GM15510 (cell line): ENCODE data around the gene TRIM47.

Experiments used
- POLR2A ChIP-seq: IDR thresholded peaks from 3 replicates; pipeline ENCODE4 v1.6.1; 2011; ENCODE audit warnings: borderline replicate concordance; ENCODE audit not compliant: insufficient read length; ENCODE audit errors: extremely low read depth

Gene TRIM47, protein sequence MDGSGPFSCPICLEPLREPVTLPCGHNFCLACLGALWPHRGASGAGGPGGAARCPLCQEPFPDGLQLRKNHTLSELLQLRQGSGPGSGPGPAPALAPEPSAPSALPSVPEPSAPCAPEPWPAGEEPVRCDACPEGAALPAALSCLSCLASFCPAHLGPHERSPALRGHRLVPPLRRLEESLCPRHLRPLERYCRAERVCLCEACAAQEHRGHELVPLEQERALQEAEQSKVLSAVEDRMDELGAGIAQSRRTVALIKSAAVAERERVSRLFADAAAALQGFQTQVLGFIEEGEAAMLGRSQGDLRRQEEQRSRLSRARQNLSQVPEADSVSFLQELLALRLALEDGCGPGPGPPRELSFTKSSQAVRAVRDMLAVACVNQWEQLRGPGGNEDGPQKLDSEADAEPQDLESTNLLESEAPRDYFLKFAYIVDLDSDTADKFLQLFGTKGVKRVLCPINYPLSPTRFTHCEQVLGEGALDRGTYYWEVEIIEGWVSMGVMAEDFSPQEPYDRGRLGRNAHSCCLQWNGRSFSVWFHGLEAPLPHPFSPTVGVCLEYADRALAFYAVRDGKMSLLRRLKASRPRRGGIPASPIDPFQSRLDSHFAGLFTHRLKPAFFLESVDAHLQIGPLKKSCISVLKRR

DNA sequence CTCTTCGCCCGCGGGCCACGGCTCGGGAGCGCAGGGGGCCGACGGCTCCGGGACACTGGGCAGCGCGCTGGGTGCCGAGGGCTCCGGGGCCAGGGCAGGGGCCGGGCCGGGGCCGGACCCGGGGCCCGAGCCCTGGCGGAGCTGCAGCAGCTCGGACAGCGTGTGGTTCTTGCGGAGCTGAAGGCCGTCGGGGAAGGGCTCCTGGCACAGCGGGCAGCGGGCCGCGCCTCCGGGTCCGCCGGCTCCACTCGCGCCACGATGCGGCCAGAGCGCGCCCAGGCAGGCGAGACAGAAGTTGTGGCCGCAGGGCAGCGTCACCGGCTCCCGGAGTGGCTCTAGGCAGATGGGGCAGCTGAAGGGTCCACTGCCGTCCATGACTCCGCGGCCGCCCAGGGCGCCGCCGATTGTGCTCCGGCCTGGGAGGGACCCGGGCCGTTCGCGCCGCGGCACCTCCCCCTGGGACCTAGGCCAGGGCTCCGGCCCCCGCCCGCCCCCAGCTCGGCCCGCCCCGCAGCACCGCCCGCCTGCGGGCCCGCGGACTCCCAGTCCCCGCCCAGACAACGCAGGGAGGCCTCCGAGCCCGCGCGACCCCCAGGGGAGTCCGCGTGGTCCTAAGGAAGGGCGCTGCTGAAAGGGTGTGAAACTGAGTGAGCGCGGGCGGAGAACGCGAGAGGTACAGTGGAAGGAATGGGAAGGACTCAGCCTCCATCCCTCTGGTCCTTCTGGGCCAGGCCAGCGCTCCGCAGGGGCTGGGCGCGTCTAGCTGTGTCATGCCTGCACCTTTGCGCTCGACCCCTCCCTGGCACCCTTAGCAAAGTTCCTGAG is at the start of gene TRIM47:
Gene TRIM47, minus strand, starts transcription at position 408 of the 825 bp plus-strand sequence. Its CDS starts 33 bp downstream, at position 375.
- TF ChIP-seq POLR2A: no peak

DNA sequence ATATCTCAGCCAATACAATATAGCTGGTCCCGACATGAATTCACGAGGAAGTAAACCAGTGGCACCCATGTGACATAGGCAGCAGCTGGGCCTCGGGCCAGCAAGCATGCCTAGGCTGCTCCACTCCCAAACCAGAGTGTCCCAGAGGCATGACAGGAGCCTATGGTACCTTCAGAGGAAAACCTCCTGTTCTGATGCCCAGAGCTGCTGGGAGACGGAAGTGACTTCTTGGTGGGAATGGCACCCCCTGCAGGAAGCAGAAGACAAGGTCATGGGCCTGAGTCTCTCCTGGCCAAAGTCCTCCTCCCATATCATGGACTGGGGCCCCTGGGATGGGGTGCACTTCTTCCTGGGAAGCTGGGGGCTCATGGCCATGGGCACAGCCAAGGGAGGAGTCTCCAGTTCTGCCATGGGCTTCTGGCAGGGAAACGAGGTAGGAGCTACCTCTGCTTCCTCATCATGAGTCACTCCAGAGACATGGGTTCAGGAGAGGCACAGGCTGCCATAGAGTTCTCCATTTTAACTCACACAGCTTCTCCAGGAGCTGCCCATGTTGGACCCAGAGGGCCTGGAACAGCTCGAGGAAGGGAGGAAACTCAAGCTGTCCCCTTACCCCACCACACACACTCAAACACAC is 49.0 kb upstream of the TRIM47 start:
- no peak for TF ChIP-seq POLR2A

DNA sequence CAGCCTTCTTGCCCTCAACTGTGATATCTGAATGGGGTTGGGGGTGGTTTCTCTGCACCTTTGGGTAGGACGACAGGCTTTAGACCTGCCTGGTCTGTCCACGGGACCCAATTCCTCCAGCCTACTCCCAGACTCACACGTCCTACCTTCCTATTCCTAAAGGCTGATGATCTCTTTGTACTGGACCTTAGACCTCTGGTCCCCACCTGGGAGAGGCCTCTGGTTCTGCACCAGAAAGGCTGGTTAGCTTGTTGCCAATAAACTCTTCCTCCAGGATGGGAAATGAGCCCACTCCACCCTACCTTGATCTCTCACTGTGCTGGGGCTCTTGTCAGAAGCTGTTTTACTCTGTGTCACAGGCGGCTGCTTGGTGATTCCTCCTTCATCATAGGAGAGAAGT is 48.1 kb upstream of the TRIM47 start:
- TF ChIP-seq POLR2A: no peak

DNA sequence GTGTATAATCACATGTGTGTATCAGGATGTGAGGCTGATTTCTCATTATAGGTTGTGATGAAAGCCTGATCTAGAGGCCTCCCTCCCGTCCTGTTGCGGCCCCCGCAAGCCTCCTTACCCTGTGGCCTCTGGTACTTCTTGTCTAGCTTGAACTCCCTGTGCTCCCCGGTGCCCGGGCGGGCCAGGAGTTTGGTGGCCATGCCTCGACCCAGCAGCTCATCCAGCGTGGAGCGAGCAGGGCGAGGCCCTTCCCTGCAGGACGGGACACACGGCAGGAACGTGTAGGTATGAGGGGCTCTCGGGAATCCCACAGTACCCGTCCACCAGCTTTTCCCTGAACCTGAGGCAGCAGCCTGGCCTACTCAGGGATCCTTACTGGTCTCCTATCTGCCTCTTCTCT is 47.5 kb upstream of the TRIM47 start:
- TF ChIP-seq POLR2A: no peak

DNA sequence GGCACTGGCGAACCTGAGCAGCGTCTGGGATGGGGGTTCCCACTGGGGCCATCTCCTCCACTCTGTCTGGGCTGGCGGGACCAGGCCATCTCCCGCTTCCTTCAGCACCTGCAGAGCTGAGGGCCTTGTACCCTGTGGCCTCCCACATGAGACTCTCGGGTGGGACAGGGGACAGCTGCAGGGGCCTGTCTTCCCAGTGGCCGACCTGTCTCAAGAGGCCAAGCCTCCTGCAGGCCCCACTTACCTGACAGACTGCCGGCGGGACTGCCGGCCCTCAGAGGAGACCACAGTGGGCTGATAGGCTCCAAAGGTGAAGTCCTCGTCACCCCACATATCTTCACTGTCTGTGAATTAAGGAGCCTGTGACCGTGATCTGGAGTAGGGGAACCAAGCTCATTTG is 46.7 kb upstream of the TRIM47 start:
- no peak for TF ChIP-seq POLR2A

DNA sequence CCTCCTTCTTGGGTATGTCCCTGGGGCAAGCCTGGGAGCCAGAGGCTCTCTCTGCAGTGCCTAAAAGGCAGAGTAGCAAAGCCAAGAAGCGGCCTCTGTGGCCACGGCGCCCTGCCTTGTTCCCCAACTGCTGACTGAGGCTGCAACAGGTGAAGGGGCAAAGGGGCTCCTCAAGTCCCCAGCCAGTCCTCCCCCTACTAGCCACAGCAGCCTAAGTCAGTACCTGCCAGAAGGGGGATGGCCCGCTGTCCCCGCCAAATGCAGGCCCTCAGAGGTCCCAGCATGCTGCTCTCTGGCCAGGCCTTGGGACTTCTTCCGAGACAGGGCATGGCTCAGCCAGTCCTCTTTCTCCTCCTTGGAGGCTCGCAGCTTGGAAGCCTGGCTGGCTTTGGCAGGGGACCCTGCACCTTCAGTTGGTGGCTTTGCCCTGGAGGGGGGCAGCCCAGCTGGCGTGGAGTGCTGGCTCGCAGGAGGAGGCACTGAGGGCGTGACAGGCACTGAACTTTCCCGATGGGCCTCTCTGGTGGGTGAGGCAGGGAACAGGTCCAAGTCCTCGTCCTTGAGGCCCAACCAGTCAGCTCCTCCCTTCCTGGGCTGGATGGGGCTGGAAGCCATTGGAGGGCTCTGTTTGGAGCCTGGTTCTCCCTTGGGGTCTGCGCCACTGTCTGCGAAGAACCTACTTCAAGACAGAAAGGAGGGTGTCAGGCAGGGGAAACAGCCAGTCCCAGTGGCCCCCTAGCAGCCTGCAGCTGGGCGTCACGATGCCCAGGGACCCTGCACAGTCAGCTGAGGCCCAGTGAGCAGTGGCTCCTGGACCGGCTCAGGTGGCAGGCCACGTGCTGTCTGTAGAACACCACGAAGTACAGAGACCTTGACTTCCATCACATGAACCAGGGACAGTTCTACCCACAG is 44.8 kb upstream of the TRIM47 start:
- no peak for TF ChIP-seq POLR2A

DNA sequence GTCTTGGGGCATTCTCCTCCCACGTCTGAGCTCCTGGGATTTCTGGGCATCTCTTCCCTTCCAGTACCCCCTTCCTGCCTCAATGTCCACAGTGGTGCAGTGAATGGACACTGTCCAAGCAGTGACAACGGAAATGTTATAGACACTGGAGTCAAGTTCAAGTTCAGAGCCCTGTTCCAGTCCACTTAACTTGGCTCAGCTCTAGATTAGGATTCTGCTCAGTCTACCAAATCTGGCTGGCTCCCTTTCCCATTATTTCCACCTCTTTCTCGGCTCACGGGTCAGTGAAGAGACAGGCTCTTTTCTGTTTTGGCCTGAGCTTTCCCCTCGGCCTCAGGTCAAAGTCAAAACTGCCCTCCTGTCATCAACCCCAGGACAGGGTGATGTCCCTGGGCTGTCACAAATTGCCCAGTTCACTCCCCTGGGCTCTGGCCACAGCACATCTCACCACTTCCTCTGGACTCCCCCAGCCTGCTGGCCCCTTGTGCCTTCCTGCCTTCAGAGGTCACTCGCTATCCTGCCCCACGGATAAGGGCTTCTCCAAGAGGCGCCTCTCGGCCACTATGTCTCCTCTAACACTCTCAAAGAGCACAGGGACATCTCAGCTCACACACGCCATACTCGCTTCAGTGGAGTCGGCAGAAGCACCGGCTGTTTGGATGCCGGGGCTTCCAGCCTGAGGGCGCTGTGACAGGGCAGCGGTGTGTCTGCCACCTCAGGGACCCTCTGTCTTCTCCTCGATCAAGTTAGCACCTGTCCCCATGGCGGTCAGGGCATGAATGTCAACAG is 44.0 kb upstream of the TRIM47 start:
- no peak for TF ChIP-seq POLR2A

DNA sequence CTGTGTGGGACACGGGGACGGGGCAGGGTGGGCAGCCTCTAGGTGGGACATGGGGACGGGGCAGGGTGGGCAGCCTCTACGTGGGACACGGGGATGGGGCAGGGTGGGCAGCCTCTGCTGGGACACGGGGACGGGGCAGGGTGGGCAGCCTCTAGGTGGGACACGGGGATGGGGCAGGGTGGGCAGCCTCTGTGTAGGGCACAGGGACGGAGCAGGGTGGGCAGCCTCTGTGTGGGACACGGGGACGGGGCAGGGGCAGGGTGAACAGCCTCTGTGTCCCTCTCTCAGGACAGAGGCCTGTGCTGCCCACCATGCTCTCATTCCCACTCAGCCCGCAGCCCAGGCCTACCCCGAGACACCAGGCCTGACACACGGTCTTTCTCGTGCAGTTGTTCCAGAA is 43.2 kb upstream of the TRIM47 start:
- no peak for TF ChIP-seq POLR2A

DNA sequence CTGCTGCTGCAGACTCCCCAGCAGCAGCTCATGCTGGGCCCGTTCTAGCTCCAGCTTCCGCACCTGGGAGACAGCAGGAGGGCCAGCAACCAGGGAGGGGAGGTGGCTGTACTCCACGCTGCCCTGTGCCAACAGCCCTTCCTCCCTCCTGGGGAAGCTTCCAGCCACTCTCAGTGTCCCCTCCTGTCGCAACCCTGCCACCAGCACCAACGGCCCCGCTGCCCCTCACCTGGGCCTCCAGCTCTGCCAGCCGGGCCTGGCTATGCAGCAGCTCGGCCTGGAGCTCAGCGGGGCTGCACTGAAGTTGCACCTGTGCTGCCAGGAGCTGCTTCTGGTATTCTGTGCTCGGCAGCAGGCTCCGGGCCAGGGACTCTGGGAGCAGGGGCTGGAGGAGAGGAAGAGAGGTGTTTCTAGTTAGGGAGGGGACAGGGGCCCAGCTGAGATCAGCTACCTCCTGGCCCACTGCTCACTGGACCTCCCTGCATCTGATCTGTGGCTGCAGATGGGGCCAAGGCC is 41.7 kb upstream of the TRIM47 start:
- TF ChIP-seq POLR2A: no peak

DNA sequence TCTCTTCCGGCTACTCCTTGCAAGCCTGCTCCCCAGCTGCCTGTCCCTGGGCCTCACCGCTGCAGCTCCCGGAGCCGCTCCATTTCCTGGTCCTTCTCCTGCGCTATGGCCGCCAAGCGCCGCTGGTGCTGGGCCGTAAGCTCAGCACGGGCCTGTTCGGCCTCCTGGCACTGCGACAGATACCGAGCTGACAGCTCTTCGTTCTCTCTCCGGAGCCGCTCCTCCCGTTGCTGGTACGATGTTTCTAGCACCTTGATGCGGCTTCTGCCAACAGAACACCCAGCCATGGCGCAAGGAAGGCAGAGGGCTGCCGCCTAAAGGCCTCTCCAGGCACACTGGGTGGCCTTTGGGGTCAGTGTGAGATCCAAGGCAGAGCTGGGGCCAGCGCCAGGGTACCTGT is 41.2 kb upstream of the TRIM47 start:
- no peak for TF ChIP-seq POLR2A

DNA sequence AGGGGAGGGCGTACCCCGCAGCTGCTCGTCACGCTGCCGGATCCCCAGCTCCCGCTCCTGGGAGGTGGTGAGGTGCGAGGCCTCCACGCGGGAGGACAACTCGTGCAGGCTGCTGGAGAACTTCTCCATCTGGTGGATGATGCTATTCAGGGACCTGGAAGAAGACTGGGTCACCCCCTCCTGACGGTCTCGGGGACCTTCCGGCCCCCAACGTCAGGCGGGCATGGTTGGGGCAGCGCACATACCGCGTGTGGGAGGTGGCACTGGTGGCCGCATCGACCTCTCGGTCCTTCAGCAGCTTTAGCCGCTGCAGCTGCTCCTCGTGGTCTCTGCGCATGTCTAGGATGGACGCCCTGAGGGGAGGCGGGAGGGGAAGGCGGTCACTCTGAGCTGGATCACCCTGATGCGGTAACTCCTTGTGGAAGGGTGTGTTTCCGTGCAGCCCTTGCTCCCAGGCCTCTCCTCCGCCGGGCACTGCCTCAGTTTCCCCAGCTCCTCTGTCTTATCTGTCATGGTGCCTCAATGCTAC is 39.6 kb upstream of the TRIM47 start:
- no peak for TF ChIP-seq POLR2A

DNA sequence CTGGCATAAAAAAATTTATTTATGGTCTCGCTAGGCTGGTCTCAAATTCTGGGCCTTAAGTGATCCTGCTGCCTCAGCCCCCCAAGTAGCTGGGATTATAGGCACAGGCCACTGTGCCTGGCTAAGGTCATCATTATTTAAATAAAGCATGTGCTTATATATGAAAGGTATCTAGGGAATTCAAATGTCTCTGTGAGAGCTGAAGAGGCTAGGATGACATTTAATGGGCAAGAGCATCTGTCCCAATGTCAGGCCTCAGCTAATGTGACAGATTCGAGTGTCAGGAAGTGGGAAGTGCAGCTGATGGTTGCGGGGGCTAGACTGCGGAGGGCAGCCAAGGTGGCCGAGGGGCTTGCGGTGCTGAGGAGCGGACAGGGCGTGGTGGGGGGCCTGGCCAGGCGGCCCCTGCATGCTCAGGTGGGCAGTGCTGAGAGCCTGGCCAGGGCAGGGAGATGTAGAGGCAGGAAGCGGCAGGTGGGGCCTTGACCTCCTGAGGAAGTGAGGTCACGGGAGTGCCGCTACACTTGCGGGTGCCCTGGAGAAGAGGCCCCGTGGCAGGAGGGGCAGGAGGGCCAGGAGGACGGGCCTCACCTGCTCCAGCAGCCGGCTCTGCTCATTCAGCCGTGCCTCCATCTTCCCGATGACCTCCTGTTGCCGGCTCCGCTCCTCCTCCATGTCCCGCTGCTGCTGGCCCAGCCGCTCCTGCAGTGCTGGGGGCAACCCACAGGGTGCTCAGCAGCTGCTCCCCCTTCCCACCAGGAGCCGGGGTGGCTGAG is 38.9 kb upstream of the TRIM47 start:
- no peak for TF ChIP-seq POLR2A

DNA sequence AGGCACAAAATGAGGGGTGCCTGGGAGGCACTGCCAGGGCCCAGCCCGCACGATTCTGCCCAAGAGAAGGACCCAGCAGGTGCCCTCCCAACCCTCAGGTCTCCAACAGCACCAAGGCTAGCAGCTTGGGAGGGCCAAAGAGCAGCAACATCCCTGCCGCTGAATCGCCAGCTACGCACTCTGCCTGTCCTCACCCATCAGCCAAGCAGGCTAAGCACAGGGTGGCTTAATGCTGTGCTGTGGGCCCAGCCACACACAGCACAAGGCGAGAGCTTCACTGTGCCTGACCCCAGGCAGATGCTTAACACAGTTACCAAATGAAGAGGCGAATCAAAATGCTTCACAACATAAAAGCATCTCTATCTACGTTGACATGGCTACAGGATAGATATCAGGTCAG is 36.9 kb upstream of the TRIM47 start:
- no peak for TF ChIP-seq POLR2A
